ENCODE results near the gene ARHGEF19.
"Not testable (repeated sequence)": the region's sequence is repeated elsewhere in the genome, so short reads cannot be mapped to it uniquely, and the experiment has no call there.

Gene ARHGEF19

GRCh38 chr1:16218014-16218673, 5.7 kb upstream of the ARHGEF19 start:
- peaks cover 0 to 8% of the 10 kb centered on the region in 2 donors for H3K4me1 ChIP-seq (ENCODE audit: control insufficient read depth in 1 of 2, insufficient read depth in 2 of 2, low read length in 2 of 2)
- no peaks in the 10 kb centered on the region for H3K9me3 ChIP-seq (ENCODE audit: control insufficient read depth in 1 of 2, low read length in 2 of 2)
- H3K27ac ChIP-seq (ENCODE audit: low read length), result peak overlapping the region; percentile 31
- H3K36me3 ChIP-seq (ENCODE audit: control insufficient read depth in 1 of 2, insufficient read depth in 2 of 2, low read length in 2 of 2), result no peaks in the 10 kb centered on the region
- H3K4me3 ChIP-seq (ENCODE audit: low read depth in 1 of 2, low read length in 2 of 2), result no peak overlapping the region
- no peaks in the 10 kb centered on the region for H3K27me3 ChIP-seq (ENCODE audit: low read depth, low read length)

GRCh38 chr1:16217061-16217785, 4.8 kb upstream of the ARHGEF19 start:
- Histone ChIP-seq H3K27me3 (ENCODE audit: low read depth, low read length) (no peaks in the 10 kb centered on the region), H3K9me3 (ENCODE audit: control insufficient read depth in 1 of 2, low read length in 2 of 2) (no peaks in the 10 kb centered on the region), H3K27ac (ENCODE audit: low read length) (peak overlapping the region; percentile 65), H3K36me3 (ENCODE audit: control insufficient read depth in 1 of 2, insufficient read depth in 2 of 2, low read length in 2 of 2) (no peaks in the 10 kb centered on the region), H3K4me3 (ENCODE audit: low read depth in 1 of 2, low read length in 2 of 2) (peak overlapping the region; percentile 61 to 64), H3K4me1 (ENCODE audit: control insufficient read depth in 1 of 2, insufficient read depth in 2 of 2, low read length in 2 of 2) (peaks cover 0 to 8% of the 10 kb centered on the region in 2 donors)

GRCh38 chr1:16215882-16216753, 3.7 kb upstream of the ARHGEF19 start:
- Histone ChIP-seq H3K27me3 (ENCODE audit: low read depth, low read length) (no peaks in the 10 kb centered on the region), H3K27ac (ENCODE audit: low read length) (peak overlapping the region; percentile 65), H3K4me3 (ENCODE audit: low read depth in 1 of 2, low read length in 2 of 2) (peak overlapping the region; percentile 61 to 64), H3K36me3 (ENCODE audit: control insufficient read depth in 1 of 2, insufficient read depth in 2 of 2, low read length in 2 of 2) (no peaks in the 10 kb centered on the region), H3K9me3 (ENCODE audit: control insufficient read depth in 1 of 2, low read length in 2 of 2) (no peaks in the 10 kb centered on the region), H3K4me1 (ENCODE audit: control insufficient read depth in 1 of 2, insufficient read depth in 2 of 2, low read length in 2 of 2) (peaks cover 0 to 8% of the 10 kb centered on the region in 2 donors)

- not testable (repeated sequence) for H3K4me3 ChIP-seq (ENCODE audit: low read depth in 1 of 2, low read length in 2 of 2); H3K27ac ChIP-seq (ENCODE audit: low read length); H3K4me1 ChIP-seq (ENCODE audit: control insufficient read depth in 1 of 2, insufficient read depth in 2 of 2, low read length in 2 of 2); H3K9me3 ChIP-seq (ENCODE audit: control insufficient read depth in 1 of 2, low read length in 2 of 2); H3K36me3 ChIP-seq (ENCODE audit: control insufficient read depth in 1 of 2, insufficient read depth in 2 of 2, low read length in 2 of 2); H3K27me3 ChIP-seq (ENCODE audit: low read depth, low read length)
Measured at GRCh38 chr1:16215240-16215639, 2.8 kb upstream of the ARHGEF19 start.

- not testable (repeated sequence) for H3K4me1 ChIP-seq (ENCODE audit: control insufficient read depth in 1 of 2, insufficient read depth in 2 of 2, low read length in 2 of 2); H3K27ac ChIP-seq (ENCODE audit: low read length); H3K4me3 ChIP-seq (ENCODE audit: low read depth in 1 of 2, low read length in 2 of 2); H3K27me3 ChIP-seq (ENCODE audit: low read depth, low read length); H3K36me3 ChIP-seq (ENCODE audit: control insufficient read depth in 1 of 2, insufficient read depth in 2 of 2, low read length in 2 of 2); H3K9me3 ChIP-seq (ENCODE audit: control insufficient read depth in 1 of 2, low read length in 2 of 2)
Measured at GRCh38 chr1:16213544-16213943, 1.1 kb upstream of the ARHGEF19 start.

- no peaks in the 10 kb centered on the region for H3K9me3 ChIP-seq (ENCODE audit: control insufficient read depth in 1 of 2, low read length in 2 of 2)
- H3K27ac ChIP-seq (ENCODE audit: low read length), result no peak overlapping the region
- no peaks in the 10 kb centered on the region for H3K27me3 ChIP-seq (ENCODE audit: low read depth, low read length)
- no peaks in the 10 kb centered on the region for H3K36me3 ChIP-seq (ENCODE audit: control insufficient read depth in 1 of 2, insufficient read depth in 2 of 2, low read length in 2 of 2)
- peaks cover 0 to 8% of the 10 kb centered on the region in 2 donors for H3K4me1 ChIP-seq (ENCODE audit: control insufficient read depth in 1 of 2, insufficient read depth in 2 of 2, low read length in 2 of 2)
- H3K4me3 ChIP-seq (ENCODE audit: low read depth in 1 of 2, low read length in 2 of 2), result no peak overlapping the region
Measured at GRCh38 chr1:16213013-16213412, 561 bp upstream of the ARHGEF19 start.

- no peak overlapping the region for H3K4me3 ChIP-seq (ENCODE audit: low read depth in 1 of 2, low read length in 2 of 2)
Measured at GRCh38 chr1:16211824-16212223, 628 bp downstream of the ARHGEF19 start.

GRCh38 chr1:16210581-16210980, 1.9 kb downstream of the ARHGEF19 start:
- Histone ChIP-seq H3K27ac (ENCODE audit: low read length) (no peak overlapping the region), H3K27me3 (ENCODE audit: low read depth, low read length) (no peaks in the 10 kb centered on the region), H3K4me1 (ENCODE audit: control insufficient read depth in 1 of 2, insufficient read depth in 2 of 2, low read length in 2 of 2) (peaks cover 0 to 7% of the 10 kb centered on the region in 2 donors), H3K36me3 (ENCODE audit: control insufficient read depth in 1 of 2, insufficient read depth in 2 of 2, low read length in 2 of 2) (no peaks in the 10 kb centered on the region), H3K9me3 (ENCODE audit: control insufficient read depth in 1 of 2, low read length in 2 of 2) (no peaks in the 10 kb centered on the region), H3K4me3 (ENCODE audit: low read depth in 1 of 2, low read length in 2 of 2) (no peak overlapping the region)

More at GRCh38 chr1:16211824-16212223, 628 bp downstream of the ARHGEF19 start:
- Histone ChIP-seq H3K36me3 (ENCODE audit: control insufficient read depth in 1 of 2, insufficient read depth in 2 of 2, low read length in 2 of 2) (no peaks in the 10 kb centered on the region), H3K9me3 (ENCODE audit: control insufficient read depth in 1 of 2, low read length in 2 of 2) (no peaks in the 10 kb centered on the region), H3K4me1 (ENCODE audit: control insufficient read depth in 1 of 2, insufficient read depth in 2 of 2, low read length in 2 of 2) (peaks cover 0 to 15% of the 10 kb centered on the region in 2 donors), H3K27me3 (ENCODE audit: low read depth, low read length) (no peaks in the 10 kb centered on the region), H3K27ac (ENCODE audit: low read length) (no peak overlapping the region)

- Histone ChIP-seq H3K9me3 (ENCODE audit: control insufficient read depth in 1 of 2, low read length in 2 of 2) (no peaks in the 10 kb centered on the region), H3K4me3 (ENCODE audit: low read depth in 1 of 2, low read length in 2 of 2) (no peak overlapping the region), H3K27me3 (ENCODE audit: low read depth, low read length) (no peaks in the 10 kb centered on the region), H3K4me1 (ENCODE audit: control insufficient read depth in 1 of 2, insufficient read depth in 2 of 2, low read length in 2 of 2) (peaks cover 0 to 7% of the 10 kb centered on the region in 2 donors), H3K36me3 (ENCODE audit: control insufficient read depth in 1 of 2, insufficient read depth in 2 of 2, low read length in 2 of 2) (no peaks in the 10 kb centered on the region), H3K27ac (ENCODE audit: low read length) (no peak overlapping the region)
Measured at GRCh38 chr1:16209847-16210407, 2.5 kb downstream of the ARHGEF19 start.

- no peak overlapping the region for H3K4me3 ChIP-seq (ENCODE audit: low read depth in 1 of 2, low read length in 2 of 2)
- H3K4me1 ChIP-seq (ENCODE audit: control insufficient read depth in 1 of 2, insufficient read depth in 2 of 2, low read length in 2 of 2), result peaks cover 0 to 7% of the 10 kb centered on the region in 2 donors
- H3K27me3 ChIP-seq (ENCODE audit: low read depth, low read length), result no peaks in the 10 kb centered on the region
- H3K9me3 ChIP-seq (ENCODE audit: control insufficient read depth in 1 of 2, low read length in 2 of 2), result no peaks in the 10 kb centered on the region
- H3K27ac ChIP-seq (ENCODE audit: low read length), result no peak overlapping the region
- H3K36me3 ChIP-seq (ENCODE audit: control insufficient read depth in 1 of 2, insufficient read depth in 2 of 2, low read length in 2 of 2), result peaks cover 0 to 3% of the 10 kb centered on the region in 2 donors
Measured at GRCh38 chr1:16209132-16209846, 3.2 kb downstream of the ARHGEF19 start.

Data from muscle layer of duodenum (tissue), 2 donors.